ENCODE measurements around the gene UBE2U.

DNA sequence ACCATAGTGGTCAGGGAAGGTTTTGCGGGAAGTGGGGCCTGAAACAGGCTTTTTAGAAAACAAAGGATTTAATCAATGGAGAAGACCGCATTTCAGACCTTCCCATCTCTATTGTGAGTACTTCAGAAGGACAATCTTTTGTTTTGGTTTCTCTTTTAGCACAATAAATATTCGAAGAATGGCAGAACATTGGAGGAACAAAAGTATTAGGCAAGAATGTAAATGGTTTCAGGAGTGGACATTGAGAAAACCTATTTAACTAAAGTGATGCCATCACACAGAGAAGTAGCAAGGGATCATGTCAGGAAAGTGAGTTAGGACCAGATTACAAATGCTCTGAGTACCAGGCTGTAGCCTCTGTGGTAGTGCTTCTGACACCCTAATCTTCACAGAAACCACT lies 26.8 kb upstream of the UBE2U start:
- TF ChIP-seq GATA2 (IDR thresholded peaks at IDR 0.05; ENCODE audit: low read depth, low read length) (no peak), GATA3 (IDR thresholded peaks at IDR 0.05; ENCODE audit: low read depth, low read length) (no peak)
